Stimulated activated CD4-positive, alpha-beta T cell treated with anti-CD3 and anti-CD28 coated beads, Interleukin-15, amount 100 ng/mL, for 24 hours (primary cell): ENCODE measurements around the gene HOXD10.
A peak's percentile ranks its signal among the peaks of the same experiment; 100 is the strongest.

Experiments
- DNase-seq: peaks from one replicate; pipeline ENCODE4 v3.0.0-alpha.2; 2020

The HOXD10 gene

GRCh38 chr2:176115883-176116813, at the start of gene HOXD10:
HOXD10 (plus strand) TSS chr2:176116778; CDS start chr2:176116834, 56 bp downstream.
- DNase-seq, result no peak

GRCh38 chr2:176067589-176068418, 48.8 kb upstream of the HOXD10 start:
- DNase-seq, result no peak

GRCh38 chr2:176068419-176068832, 48.2 kb upstream of the HOXD10 start:
- no peak for DNase-seq

- no peak for DNase-seq
These were observed 45.0 kb upstream of the HOXD10 start for GRCh38 chr2:176071330-176072291.

GRCh38 chr2:176072292-176072669, 44.3 kb upstream of the HOXD10 start:
- DNase-seq, result no peak

- DNase-seq, result no peak
These were observed 43.4 kb upstream of the HOXD10 start for GRCh38 chr2:176072951-176073904.

GRCh38 chr2:176074919-176075425, 41.6 kb upstream of the HOXD10 start:
- DNase-seq, result no peak

- no peak for DNase-seq
These were observed 41.1 kb upstream of the HOXD10 start for GRCh38 chr2:176075481-176075880.

- DNase-seq, result no peak
These were observed 40.5 kb upstream of the HOXD10 start for GRCh38 chr2:176076063-176076462.

- no peak for DNase-seq
These were observed 39.8 kb upstream of the HOXD10 start for GRCh38 chr2:176076796-176077195.

- DNase-seq, result no peak
These were observed 37.9 kb upstream of the HOXD10 start for GRCh38 chr2:176078541-176079284.

- no peak for DNase-seq
These were observed 37.2 kb upstream of the HOXD10 start for GRCh38 chr2:176079285-176079830.

GRCh38 chr2:176079831-176080539, 36.6 kb upstream of the HOXD10 start:
- peak; percentile 46 for DNase-seq

GRCh38 chr2:176080540-176081375, 35.8 kb upstream of the HOXD10 start:
- peak; percentile 42 for DNase-seq

- DNase-seq, result no peak
These were observed 35.2 kb upstream of the HOXD10 start for GRCh38 chr2:176081376-176081836.

GRCh38 chr2:176081837-176082524, 34.6 kb upstream of the HOXD10 start:
- peak; percentile 27 for DNase-seq

- DNase-seq, result no peak
These were observed 34.1 kb upstream of the HOXD10 start for GRCh38 chr2:176082525-176082823.
